GM12891 (cell line): Measurements from ENCODE around the gene SNTB2.
"Not testable (repeated sequence)": the region's sequence is repeated elsewhere in the genome, so short reads cannot be mapped to it uniquely, and the experiment has no call there.

Experiments used
- PAX5 ChIP-seq: IDR thresholded peaks from 2 replicates; pipeline ENCODE4 v1.6.1; 2011; ENCODE audit warnings: low read length, moderate library complexity, mild to moderate bottlenecking; ENCODE audit not compliant: insufficient read depth, severe bottlenecking
- POLR2A ChIP-seq: IDR thresholded peaks from 2 replicates; pipeline ENCODE4 v1.6.1; 2011; ENCODE audit warnings: low read depth, low read length, control low read depth
- POLR2AphosphoS5 ChIP-seq: IDR thresholded peaks from 2 replicates; pipeline ENCODE4 v1.6.1; 2011; ENCODE audit warnings: low read depth, low read length, control low read depth
- POU2F2 ChIP-seq: IDR thresholded peaks from 2 replicates; pipeline ENCODE4 v1.6.1; 2011; ENCODE audit warnings: low read depth, mild to moderate bottlenecking, control low read depth, low read length, moderate library complexity
- SPI1 ChIP-seq: IDR thresholded peaks from 2 replicates; pipeline ENCODE4 v1.6.1; 2011; ENCODE audit warnings: low read depth, low read length, control low read depth
- TAF1 ChIP-seq: IDR thresholded peaks from 2 replicates; pipeline ENCODE4 v1.6.1; 2011; ENCODE audit warnings: low read depth, low read length, control low read depth

DNA sequence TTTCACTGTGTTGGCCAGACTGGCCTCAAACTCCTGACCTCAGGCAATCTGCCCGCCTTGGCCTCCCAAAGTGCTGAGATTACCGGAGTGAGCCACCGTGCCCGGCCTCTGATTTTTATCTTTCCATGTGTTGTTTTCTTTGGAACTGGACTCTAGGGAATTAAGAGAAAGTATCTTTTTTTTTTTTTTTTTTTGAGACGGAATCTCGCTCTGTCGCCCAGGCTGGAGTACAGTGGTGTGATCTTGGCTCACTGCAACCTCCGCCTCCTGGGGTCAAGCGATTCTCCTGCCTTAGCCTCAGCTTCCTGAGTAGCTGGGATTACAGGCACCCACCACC lies 72.4 kb downstream of the SNTB2 start:
- not testable (repeated sequence) for TF ChIP-seq POLR2AphosphoS5, TAF1, POLR2A, POU2F2, SPI1, PAX5
